NB4 (cell line): ENCODE measurements around the gene KRT79.

Experiments
- DNase-seq: peaks from one replicate; pipeline ENCODE4 v3.0.0; 2010; ENCODE audit warnings: low read depth
- H3K4me3 ChIP-seq: one replicate; pipeline ENCODE4 v1.5.1; 2011; ENCODE audit warnings: mild to moderate bottlenecking, low read depth, low read length, moderate library complexity
- CTCF ChIP-seq: IDR thresholded peaks from one replicate; pipeline ENCODE4 v1.5.1; 2012; ENCODE audit warnings: low read depth, low read length
- MAX ChIP-seq: IDR thresholded peaks from 2 replicates; pipeline ENCODE4 v1.6.1; 2011; ENCODE audit warnings: low read depth, low read length
- MYC ChIP-seq: IDR thresholded peaks from 2 replicates; pipeline ENCODE4 v1.6.1; 2011; ENCODE audit warnings: low read depth, low read length
- POLR2A ChIP-seq: IDR thresholded peaks from 2 replicates; pipeline ENCODE4 v1.6.1; 2011; ENCODE audit warnings: mild to moderate bottlenecking; ENCODE audit not compliant: insufficient read length; ENCODE audit errors: extremely low read depth

Gene KRT79

GRCh38 chr12:52836042-52836466 is 1.9 kb upstream of the KRT79 start:
- peak; percentile 75 for TF ChIP-seq MAX
- peak; percentile 72 for TF ChIP-seq MYC
- no peak for TF ChIP-seq CTCF
- DNase-seq = peak; percentile 91
- H3K4me3 ChIP-seq = no peak overlapping the region

GRCh38 chr12:52835271-52836041 is 1.3 kb upstream of the KRT79 start:
- TF ChIP-seq POLR2A (no peak), MYC (no peak)
- H3K4me3 ChIP-seq = no peak overlapping the region
- peak; percentile 51 for DNase-seq

GRCh38 chr12:52834727-52835001 is 553 bp upstream of the KRT79 start:
- TF ChIP-seq CTCF (no peak), MYC (no peak), MAX (no peak), POLR2A (no peak)
- no peak overlapping the region for H3K4me3 ChIP-seq
- DNase-seq = no peak

DNA sequence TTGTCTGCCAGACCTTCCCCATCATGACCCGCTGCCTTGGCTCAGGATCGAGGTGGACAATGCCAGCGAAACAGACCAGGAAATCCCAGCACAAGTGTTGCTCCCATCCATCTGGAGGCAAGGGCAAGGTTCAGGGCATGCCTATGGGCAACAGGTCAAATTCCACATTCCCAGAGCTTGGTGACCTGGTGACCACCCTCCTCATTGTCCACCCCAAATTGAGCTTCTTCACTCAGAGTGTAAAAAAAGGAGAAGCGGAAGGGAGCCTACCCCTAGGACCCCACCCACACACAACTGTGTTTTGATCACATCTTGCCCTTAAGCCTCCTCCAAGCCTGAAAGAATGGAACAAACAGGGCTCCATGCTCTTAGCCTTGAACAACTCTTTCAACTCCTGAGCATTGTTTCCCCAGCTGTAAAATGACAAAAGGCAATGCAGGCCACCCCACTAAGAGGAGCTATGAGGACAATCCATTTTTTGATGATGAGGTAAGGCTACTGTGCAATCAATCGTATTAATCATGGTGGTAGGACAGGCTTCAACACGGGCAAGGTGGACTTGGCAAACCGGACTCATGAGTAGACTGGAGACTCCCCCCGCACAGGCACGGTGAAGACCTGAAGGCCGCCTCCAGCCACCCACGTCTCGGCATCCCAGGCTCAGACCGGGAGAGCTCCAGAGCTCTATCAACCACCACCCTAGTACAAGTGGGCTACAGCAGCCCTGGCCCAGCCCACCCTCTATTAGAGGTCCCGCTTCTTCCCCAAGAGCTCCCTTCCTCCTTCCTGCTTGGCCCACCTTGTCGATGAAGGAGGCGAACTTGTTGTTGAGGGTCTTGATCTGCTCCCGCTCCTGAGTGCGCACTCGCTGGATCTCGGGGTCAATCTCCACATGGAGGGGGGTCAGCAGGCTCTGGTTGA is 866 bp downstream of the KRT79 start:
- DNase-seq = no peak
- H3K4me3 ChIP-seq = no peak overlapping the region
- TF ChIP-seq MAX (no peak), CTCF (no peak), MYC (no peak), POLR2A (no peak)

- TF ChIP-seq POLR2A = no peak
- no peak overlapping the region for H3K4me3 ChIP-seq
- DNase-seq = no peak
Measured at GRCh38 chr12:52832451-52832850, 1.7 kb downstream of the KRT79 start.

GRCh38 chr12:52831251-52831650 is 2.9 kb downstream of the KRT79 start:
- no peak for DNase-seq
- H3K4me3 ChIP-seq = no peak overlapping the region
- TF ChIP-seq CTCF (no peak), MAX (no peak)
